HFFc6 (cell line): ENCODE data around the gene GSS. TPM values are rescaled to one million over a fixed set of nuclear protein-coding genes. Genes with fewer than 3 reads are reported as not detected.

Experiments
- DNase-seq: peaks from one replicate; pipeline ENCODE4 v3.0.0-alpha.2; 2018
- H3K27ac Mint-ChIP-seq: 2 replicates; pipeline ENCODE4 v1.8.0; 2020; ENCODE audit warnings: mild to moderate bottlenecking, mixed read lengths
- H3K27me3 Mint-ChIP-seq: 2 replicates; pipeline ENCODE4 v1.8.0; 2021; ENCODE audit warnings: mild to moderate bottlenecking, moderate library complexity, mixed read lengths; ENCODE audit not compliant: insufficient read depth
- H3K36me3 Mint-ChIP-seq: 2 replicates; pipeline ENCODE4 v1.8.0; 2021; ENCODE audit warnings: low read depth, mixed read lengths
- H3K4me1 Mint-ChIP-seq: 2 replicates; pipeline ENCODE4 v1.8.0; 2020; ENCODE audit warnings: low read depth, mixed read lengths
- H3K4me3 Mint-ChIP-seq: 2 replicates; pipeline ENCODE4 v1.8.0; 2020; ENCODE audit warnings: mild to moderate bottlenecking, moderate library complexity, mixed read lengths
- H3K9me3 Mint-ChIP-seq: 2 replicates; pipeline ENCODE4 v1.8.0; 2020; ENCODE audit warnings: mild to moderate bottlenecking, mixed read lengths
- total RNA-seq, 6 experiments: library from RNA; stranded (reverse); fragmentation: NEBNext Ultra II Directional; extraction: Animal tissue kit (Norgen Biotek cat#: 25700); gene quantifications; 2 replicates in 1 of 6; 3 replicates in 5 of 6; pipeline ENCODE4 v1.2.3, GENCODE V29; 2021
- TF ChIP-seq, protein P1 (sequence below): fragments of 200-600 bp; sonication (generic); IDR thresholded peaks from 2 replicates; pipeline ENCODE4 v1.5.0; 2021; ENCODE audit warnings: antibody characterized with exemption, mild to moderate bottlenecking

GSS gene
- total RNA-seq, 6 experiments from 2014 or later, result 72.1 to 86.8 (median 76.6) TPM

DNA sequence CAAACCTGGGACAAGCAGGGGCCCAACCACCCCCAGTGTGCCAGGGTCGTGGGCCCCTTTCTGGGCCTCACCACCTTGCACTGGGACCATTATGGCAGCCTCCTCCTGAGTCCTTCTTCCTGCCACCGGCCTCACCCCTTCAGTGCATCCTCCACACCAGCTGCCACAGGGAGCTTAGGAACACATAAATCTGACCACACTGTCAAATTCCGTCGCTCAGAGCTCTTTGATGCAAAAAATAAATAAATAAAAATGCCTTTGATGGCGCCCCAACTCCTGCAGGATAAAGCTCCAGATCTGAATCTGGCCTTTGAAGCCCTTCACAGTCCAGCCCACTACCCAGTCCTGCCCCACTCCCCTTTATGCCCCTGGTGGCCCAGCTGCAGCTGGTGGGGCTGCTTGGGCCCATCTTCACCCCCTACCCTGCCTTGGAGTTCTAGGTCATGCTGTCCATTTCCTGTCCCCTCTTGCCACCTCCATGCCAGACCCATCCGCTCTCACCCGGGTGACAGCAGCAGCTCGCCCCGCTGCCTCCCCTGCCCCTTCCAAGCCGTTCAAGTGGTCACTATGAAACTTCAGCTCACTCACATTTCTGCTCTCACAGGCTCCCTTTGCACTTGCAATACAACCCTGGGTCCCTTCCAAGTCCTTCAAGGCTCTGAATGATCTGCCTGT, 16.1 kb upstream of the GSS start:
- TF ChIP-seq, protein P1, sequence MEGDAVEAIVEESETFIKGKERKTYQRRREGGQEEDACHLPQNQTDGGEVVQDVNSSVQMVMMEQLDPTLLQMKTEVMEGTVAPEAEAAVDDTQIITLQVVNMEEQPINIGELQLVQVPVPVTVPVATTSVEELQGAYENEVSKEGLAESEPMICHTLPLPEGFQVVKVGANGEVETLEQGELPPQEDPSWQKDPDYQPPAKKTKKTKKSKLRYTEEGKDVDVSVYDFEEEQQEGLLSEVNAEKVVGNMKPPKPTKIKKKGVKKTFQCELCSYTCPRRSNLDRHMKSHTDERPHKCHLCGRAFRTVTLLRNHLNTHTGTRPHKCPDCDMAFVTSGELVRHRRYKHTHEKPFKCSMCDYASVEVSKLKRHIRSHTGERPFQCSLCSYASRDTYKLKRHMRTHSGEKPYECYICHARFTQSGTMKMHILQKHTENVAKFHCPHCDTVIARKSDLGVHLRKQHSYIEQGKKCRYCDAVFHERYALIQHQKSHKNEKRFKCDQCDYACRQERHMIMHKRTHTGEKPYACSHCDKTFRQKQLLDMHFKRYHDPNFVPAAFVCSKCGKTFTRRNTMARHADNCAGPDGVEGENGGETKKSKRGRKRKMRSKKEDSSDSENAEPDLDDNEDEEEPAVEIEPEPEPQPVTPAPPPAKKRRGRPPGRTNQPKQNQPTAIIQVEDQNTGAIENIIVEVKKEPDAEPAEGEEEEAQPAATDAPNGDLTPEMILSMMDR, result no peak
- Mint-ChIP-seq H3K4me3 (no peak overlapping the region), H3K36me3 (no peaks in the 10 kb centered on the region), H3K4me1 (no peaks in the 10 kb centered on the region), H3K27ac (no peak overlapping the region), H3K27me3 (peaks cover 18% of the 10 kb centered on the region), H3K9me3 (no peaks in the 10 kb centered on the region)
- DNase-seq, result no peak

- H3K36me3 Mint-ChIP-seq, result no peaks in the 10 kb centered on the region
- H3K9me3 Mint-ChIP-seq, result no peaks in the 10 kb centered on the region
- DNase-seq, result no peak
- H3K4me1 Mint-ChIP-seq, result no peaks in the 10 kb centered on the region
- TF ChIP-seq, protein P1, result no peak
- H3K27ac Mint-ChIP-seq, result no peak overlapping the region
- H3K27me3 Mint-ChIP-seq, result peaks cover 15% of the 10 kb centered on the region
- H3K4me3 Mint-ChIP-seq, result no peak overlapping the region
Observed at GRCh38 chr20:34970846-34971560, 15.4 kb upstream of the GSS start.

DNA sequence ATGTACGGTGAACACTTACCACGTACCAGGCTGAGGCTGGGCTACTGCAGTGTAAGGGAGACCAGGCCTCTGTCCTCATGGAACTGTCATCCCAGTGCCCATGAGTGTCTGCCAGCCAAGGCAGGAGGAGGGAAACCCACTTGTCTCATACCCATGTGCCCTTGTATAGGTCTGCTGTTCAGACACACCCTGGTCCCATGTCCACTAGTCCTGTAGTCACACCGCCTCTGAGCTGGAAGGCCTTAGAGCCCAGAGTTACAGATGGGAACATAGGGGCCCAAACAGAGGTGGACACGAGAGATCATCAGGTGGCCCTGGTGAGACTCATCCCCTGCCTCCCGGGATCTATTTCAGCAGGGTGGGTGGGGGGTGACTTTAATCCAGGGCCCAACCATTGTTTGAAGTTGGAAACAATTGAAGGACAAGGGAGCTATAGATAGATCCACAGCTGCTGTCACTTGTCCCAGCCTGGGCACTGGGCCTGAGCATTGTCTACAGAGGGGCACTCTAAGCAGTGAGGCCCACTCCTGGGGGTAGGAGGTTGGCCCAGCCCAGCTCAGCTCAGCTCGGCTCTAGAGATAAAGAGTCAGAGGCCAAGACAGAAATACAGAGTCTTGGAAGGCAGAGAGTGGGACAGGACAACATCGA, 14.7 kb upstream of the GSS start:
- H3K9me3 Mint-ChIP-seq, result no peaks in the 10 kb centered on the region
- H3K4me1 Mint-ChIP-seq, result no peaks in the 10 kb centered on the region
- peaks cover 10% of the 10 kb centered on the region for H3K27me3 Mint-ChIP-seq
- H3K36me3 Mint-ChIP-seq, result no peaks in the 10 kb centered on the region
- no peak for DNase-seq
- H3K4me3 Mint-ChIP-seq, result no peak overlapping the region
- TF ChIP-seq, protein P1, result no peak
- H3K27ac Mint-ChIP-seq, result no peak overlapping the region

DNA sequence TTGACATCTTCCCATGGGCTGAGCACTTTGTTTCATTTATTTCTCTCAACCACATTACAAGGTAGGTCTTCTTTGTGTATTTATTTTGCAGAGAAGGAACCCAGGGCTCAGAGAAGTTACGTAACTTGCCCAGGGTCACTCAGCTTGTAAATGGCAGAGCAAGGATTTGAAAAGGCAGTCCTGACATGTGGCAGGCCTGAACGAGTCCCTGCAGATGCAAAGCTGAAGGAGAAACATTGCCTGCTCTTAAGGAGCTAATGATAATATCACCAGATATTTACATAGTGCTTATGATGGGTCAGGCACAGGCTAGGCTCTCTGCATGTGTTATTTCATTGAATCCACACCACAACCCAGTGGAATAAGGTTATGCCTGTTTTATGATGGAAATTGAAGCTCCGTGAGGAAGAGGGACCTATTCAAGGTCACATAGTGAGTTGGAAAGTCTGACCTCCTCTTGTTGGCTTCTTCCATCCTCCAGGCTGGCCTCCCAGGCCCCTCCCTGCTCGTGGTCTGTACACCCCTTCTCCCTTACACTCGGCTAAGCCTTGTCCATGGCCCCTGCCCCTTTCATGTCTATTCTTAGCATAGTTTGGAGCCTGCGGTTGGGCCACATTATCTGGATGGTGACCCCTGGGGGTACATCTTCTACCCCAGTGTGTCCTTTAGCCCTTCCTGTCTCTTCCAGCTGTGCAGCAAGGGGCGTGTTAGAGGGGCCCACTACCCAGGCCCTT, 12.6 kb upstream of the GSS start:
- TF ChIP-seq, protein P1, result no peak
- Mint-ChIP-seq H3K9me3 (no peaks in the 10 kb centered on the region), H3K4me3 (no peak overlapping the region), H3K27ac (no peak overlapping the region), H3K4me1 (no peaks in the 10 kb centered on the region), H3K36me3 (no peaks in the 10 kb centered on the region), H3K27me3 (peaks cover 9% of the 10 kb centered on the region)
- DNase-seq, result no peak

- Mint-ChIP-seq H3K4me3 (no peak overlapping the region), H3K27ac (no peak overlapping the region), H3K36me3 (no peaks in the 10 kb centered on the region), H3K4me1 (no peaks in the 10 kb centered on the region), H3K27me3 (peaks cover 6% of the 10 kb centered on the region), H3K9me3 (no peaks in the 10 kb centered on the region)
- DNase-seq, result no peak
- TF ChIP-seq, protein P1, result no peak
Observed at GRCh38 chr20:34967421-34967820, 11.8 kb upstream of the GSS start.
